Liver (tissue), 9 donors: ENCODE measurements around the gene TLE1. TPM values are rescaled to one million over a fixed set of nuclear protein-coding genes. Genes with fewer than 3 reads are reported as not detected.

Source experiments
- DNase-seq: peaks from one replicate; pipeline ENCODE4 v3.0.0-alpha.2; 2017; ENCODE audit warnings: low spot score
- H3K27ac ChIP-seq, 2 donors: one replicate each; pipeline ENCODE4 v1.7.0; 2013; ENCODE audit warnings: inconsistent platforms in 2 of 2, low read length in 2 of 2, control low read depth in 1 of 2, low read depth in 1 of 2, mild to moderate bottlenecking in 1 of 2
- H3K27me3 ChIP-seq, 4 donors: one replicate each; pipeline versions ENCODE4 v1.6.1 to v1.7.0; 2013; ENCODE audit warnings: low read length in 3 of 4, inconsistent platforms in 1 of 4, mild to moderate bottlenecking in 1 of 4, moderate library complexity in 1 of 4; ENCODE audit not compliant: control insufficient read depth in 4 of 4, insufficient read depth in 4 of 4
- H3K36me3 ChIP-seq, 4 donors: one replicate each; pipeline versions ENCODE4 v1.6.1 to v1.7.0; 2013; ENCODE audit warnings: low read length in 3 of 4, mild to moderate bottlenecking in 3 of 4, low read depth in 1 of 4, moderate library complexity in 1 of 4; ENCODE audit not compliant: control insufficient read depth in 4 of 4, insufficient read depth in 3 of 4
- H3K4me1 ChIP-seq, 4 donors: one replicate each; pipeline versions ENCODE4 v1.6.1 to v1.7.0; 2013; ENCODE audit warnings: low read length in 3 of 4, mild to moderate bottlenecking in 3 of 4, moderate library complexity in 1 of 4; ENCODE audit not compliant: control insufficient read depth in 4 of 4, insufficient read depth in 4 of 4
- H3K4me3 ChIP-seq, 3 donors: one replicate each; pipeline versions ENCODE4 v1.6.1 to v1.7.0; 2013; ENCODE audit warnings: low read length in 3 of 3, control low read depth in 1 of 3, low read depth in 1 of 3, mild to moderate bottlenecking in 1 of 3
- H3K9ac ChIP-seq, 2 donors: one replicate each; pipeline ENCODE4 v1.7.0; 2013; ENCODE audit warnings: low read length in 2 of 2, mild to moderate bottlenecking in 2 of 2, moderate library complexity in 2 of 2, control low read depth in 1 of 2, low read depth in 1 of 2
- H3K9me3 ChIP-seq, 4 donors: one replicate each; pipeline versions ENCODE4 v1.6.1 to v1.7.0; 2013; ENCODE audit warnings: low read length in 3 of 4; ENCODE audit not compliant: control insufficient read depth in 4 of 4
- CTCF ChIP-seq: fragments of 150-350 bp; IDR thresholded peaks from 2 replicates; pipeline ENCODE4 v1.5.1; 2017; ENCODE audit warnings: improper control_type of control experiment, low read depth, low read length; ENCODE audit not compliant: missing input control
- EGR1 ChIP-seq, 2 donors: IDR thresholded peaks; 2 replicates each; pipeline ENCODE4 v1.6.1; 2016 to 2018; ENCODE audit warnings: antibody characterized with exemption in 2 of 2, low read depth in 2 of 2
- FOXA1 ChIP-seq: IDR thresholded peaks from 2 replicates; pipeline ENCODE4 v1.6.1; 2016; ENCODE audit warnings: antibody characterized with exemption
- FOXA2 ChIP-seq: IDR thresholded peaks from 2 replicates; pipeline ENCODE4 v1.6.1; 2016; ENCODE audit warnings: antibody characterized with exemption
- GABPA ChIP-seq, 2 donors: IDR thresholded peaks in 1 of 2; conservative IDR thresholded peaks in 1 of 2; 2 replicates each; pipeline ENCODE4 v1.6.1; 2016; ENCODE audit warnings: antibody characterized with exemption in 2 of 2, mild to moderate bottlenecking in 1 of 2, moderate library complexity in 1 of 2
- HNF4A ChIP-seq, 2 donors: conservative IDR thresholded peaks; 2 replicates each; pipeline ENCODE4 v1.6.1; 2016; ENCODE audit warnings: antibody characterized with exemption in 2 of 2, mild to moderate bottlenecking in 2 of 2
- HNF4G ChIP-seq: IDR thresholded peaks from 2 replicates; pipeline ENCODE4 v1.6.1; 2016; ENCODE audit warnings: antibody characterized with exemption
- JUND ChIP-seq, 2 donors: IDR thresholded peaks; 2 replicates each; pipeline ENCODE4 v1.6.1; 2016; ENCODE audit warnings: antibody characterized with exemption in 2 of 2
- NR2F2 ChIP-seq: IDR thresholded peaks from 2 replicates; pipeline ENCODE4 v1.6.1; 2016; ENCODE audit warnings: antibody characterized with exemption
- RAD21 ChIP-seq, 2 donors: IDR thresholded peaks; 2 replicates each; pipeline ENCODE4 v1.6.1; 2016; ENCODE audit warnings: antibody characterized with exemption in 2 of 2, mild to moderate bottlenecking in 2 of 2
- REST ChIP-seq: IDR thresholded peaks from 2 replicates; pipeline ENCODE4 v1.6.1; 2016; ENCODE audit warnings: antibody characterized with exemption, mild to moderate bottlenecking
- RXRA ChIP-seq, 2 donors: IDR thresholded peaks; 2 replicates each; pipeline ENCODE4 v1.6.1; 2017 to 2018; ENCODE audit warnings: antibody characterized with exemption in 2 of 2, mild to moderate bottlenecking in 1 of 2
- SP1 ChIP-seq: IDR thresholded peaks from 2 replicates; pipeline ENCODE4 v1.6.1; 2018; ENCODE audit warnings: antibody characterized with exemption, mild to moderate bottlenecking
- TAF1 ChIP-seq: conservative IDR thresholded peaks from 2 replicates; pipeline ENCODE4 v1.6.1; 2016; ENCODE audit warnings: antibody characterized with exemption, mild to moderate bottlenecking
- YY1 ChIP-seq: IDR thresholded peaks from 2 replicates; pipeline ENCODE4 v1.6.1; 2016; ENCODE audit warnings: antibody characterized with exemption, mild to moderate bottlenecking
- ZBTB33 ChIP-seq: IDR thresholded peaks from 2 replicates; pipeline ENCODE4 v1.6.1; 2016; ENCODE audit warnings: antibody characterized with exemption
- WGBS: extraction: QIAGEN DNeasy Blood & Tissue Kit; methylation state at CpG from one replicate; pipeline ENCODE4 v1.1.7; 2013; 5-methylcytosine and 5-hydroxymethylcytosine counted together
- polyA plus RNA-seq, 2 donors: library from polyadenylated mRNA; stranded (reverse) in 1 of 2; unstranded in 1 of 2; fragments of 200-250 nt in 1 of 2; fragments of >200 nt in 1 of 2; fragmentation: Nextera tagmentation in 1 of 2; extraction: Ambion mirVana in 1 of 2; gene quantifications; one replicate each; pipeline versions ENCODE4 v1.2.1 to v1.2.3, GENCODE V29; 2013 to 2015
- total RNA-seq, 2 donors: library from RNA; depleted of rRNA; stranded (reverse); fragments of >200 nt; gene quantifications; one replicate each; pipeline ENCODE4 v1.2.3, GENCODE V29; 2014
- TF ChIP-seq, protein P1 (sequence below): IDR thresholded peaks from 2 replicates; pipeline ENCODE4 v1.6.1; 2016; ENCODE audit warnings: antibody characterized with exemption
- TF ChIP-seq, protein P2 (sequence below): IDR thresholded peaks from 2 replicates; pipeline ENCODE4 v1.6.1; 2016; ENCODE audit warnings: antibody characterized with exemption
- donor health status: healthy.
- donor health status: healthy.
- donor health status: healthy.
- donor health status: healthy.
- donor health status: healthy.

The TLE1 gene
- total and polyA plus RNA-seq, 4 donors = 25.2 to 45.4 (median 25.7) TPM

DNA sequence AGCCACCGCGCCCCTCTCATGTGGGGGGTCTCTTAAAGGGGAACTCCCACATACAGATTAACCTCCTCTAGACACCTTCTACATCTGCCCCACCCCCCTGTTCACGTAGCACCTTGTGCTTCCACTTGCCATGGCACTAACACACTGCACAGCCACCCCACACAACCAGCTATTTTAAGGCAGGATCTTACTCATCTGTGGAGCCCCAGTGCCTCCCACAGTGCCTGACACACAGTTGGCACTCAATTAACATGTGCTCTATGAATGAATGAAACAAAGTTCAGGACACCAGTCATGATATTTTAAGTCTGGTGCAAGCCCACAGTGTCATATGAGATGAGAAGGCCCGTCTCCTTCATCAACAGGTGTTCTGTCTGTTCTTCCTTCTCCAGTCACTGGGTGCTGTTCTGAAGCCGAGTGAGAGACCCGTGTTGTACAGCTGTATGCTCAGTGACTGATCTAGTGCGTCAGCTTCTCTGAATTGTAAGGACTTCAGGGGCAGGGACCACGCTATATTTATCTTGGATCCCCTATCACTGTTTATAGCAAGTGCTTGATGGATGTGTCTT lies 149.1 kb downstream of the TLE1 start:
- Histone ChIP-seq H3K27ac (no peak overlapping the region), H3K4me1 (peaks cover 0 to 32% (median 22%) of the 10 kb centered on the region in 4 donors), H3K4me3 (no peak overlapping the region), H3K9ac (no peak overlapping the region), H3K27me3 (no peaks in the 10 kb centered on the region), H3K36me3 (no peaks in the 10 kb centered on the region), H3K9me3 (no peaks in the 10 kb centered on the region)
- TF ChIP-seq GABPA (IDR thresholded peaks at IDR 0.05 in 1 of 2, conservative IDR thresholded peaks at IDR 0.05 in 1 of 2) = no peak
- no peak for TF ChIP-seq HNF4G
- TF ChIP-seq HNF4A (conservative IDR thresholded peaks at IDR 0.05) = no peak
- no peak for TF ChIP-seq EGR1 (IDR thresholded peaks at IDR 0.05; ENCODE audit: low read depth in 2 of 2)
- TF ChIP-seq CTCF = no peak
- TF ChIP-seq, protein P1, sequence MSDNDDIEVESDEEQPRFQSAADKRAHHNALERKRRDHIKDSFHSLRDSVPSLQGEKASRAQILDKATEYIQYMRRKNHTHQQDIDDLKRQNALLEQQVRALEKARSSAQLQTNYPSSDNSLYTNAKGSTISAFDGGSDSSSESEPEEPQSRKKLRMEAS = no peak
- TF ChIP-seq ZBTB33 = no peak
- TF ChIP-seq TAF1 = no peak
- TF ChIP-seq RXRA (IDR thresholded peaks at IDR 0.05) = no peak
- TF ChIP-seq REST = no peak
- TF ChIP-seq YY1 = no peak
- no peak for TF ChIP-seq FOXA1
- TF ChIP-seq FOXA2 = no peak
- TF ChIP-seq JUND (IDR thresholded peaks at IDR 0.05) = no peak
- no peak for TF ChIP-seq SP1
- TF ChIP-seq RAD21 (IDR thresholded peaks at IDR 0.05) = no peak
- TF ChIP-seq, protein P2, sequence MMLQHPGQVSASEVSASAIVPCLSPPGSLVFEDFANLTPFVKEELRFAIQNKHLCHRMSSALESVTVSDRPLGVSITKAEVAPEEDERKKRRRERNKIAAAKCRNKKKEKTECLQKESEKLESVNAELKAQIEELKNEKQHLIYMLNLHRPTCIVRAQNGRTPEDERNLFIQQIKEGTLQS = no peak
- no peak for TF ChIP-seq NR2F2
- WGBS = 95% methylated on average over 8 of the region's 8 CpGs
- no peak for DNase-seq
